ENCODE measurements around the gene ZNF687. TPM values are rescaled to one million over a fixed set of nuclear protein-coding genes. Genes with fewer than 3 reads are reported as not detected.

Gene ZNF687
- total RNA-seq, 2 donors from 2014 or later, result 27.5 to 28.4 TPM

- no peak for TF ChIP-seq CTCF (IDR thresholded peaks at IDR 0.05)
- Histone ChIP-seq H3K27ac (peak overlapping the region; percentile 89), H3K9me3 (no peaks in the 10 kb centered on the region), H3K4me3 (peak overlapping the region; percentile 92), H3K9ac (ENCODE audit: low read depth in 2 of 2, low read length in 2 of 2) (peak overlapping the region; percentile 82 to 87), H3K4me1 (no peaks in the 10 kb centered on the region), H3K27me3 (no peaks in the 10 kb centered on the region), H3K36me3 (no peaks in the 10 kb centered on the region)
- DNase-seq, result peak; percentile 64
- intact Hi-C loops (cut with DNase I), result no loop called here
These were observed 44.6 kb downstream of the ZNF687 start for GRCh38 chr1:151326619-151327222.

GRCh38 chr1:151327223-151327902, 45.3 kb downstream of the ZNF687 start, which contains the start of gene PI4KB:
PI4KB (minus strand) TSS chr1:151327416; CDS start chr1:151316481, 10,935 bp downstream.
- peak; percentile 97 for DNase-seq
- intact Hi-C loops (cut with DNase I), result no loop called here
- Histone ChIP-seq H3K36me3 (no peaks in the 10 kb centered on the region), H3K4me1 (no peaks in the 10 kb centered on the region), H3K4me3 (peak within 1 kb of the TSS; percentile 92), H3K27me3 (no peaks in the 10 kb centered on the region), H3K9ac (ENCODE audit: low read depth in 2 of 2, low read length in 2 of 2) (peak within 1 kb of the TSS; percentile 82 to 87), H3K27ac (peak within 1 kb of the TSS; percentile 89), H3K9me3 (no peaks in the 10 kb centered on the region)
- TF ChIP-seq CTCF (IDR thresholded peaks at IDR 0.05), result no peak

GRCh38 chr1:151327903-151328674, 46.0 kb downstream of the ZNF687 start:
- H3K27ac ChIP-seq, result peak overlapping the region; percentile 89
- H3K27me3 ChIP-seq, result no peaks in the 10 kb centered on the region
- H3K4me1 ChIP-seq, result no peaks in the 10 kb centered on the region
- no peak for TF ChIP-seq CTCF (IDR thresholded peaks at IDR 0.05)
- intact Hi-C loops (cut with DNase I), result no loop called here
- peak; percentile 38 for DNase-seq
- peak overlapping the region; percentile 77 to 82 for H3K9ac ChIP-seq (ENCODE audit: low read depth in 2 of 2, low read length in 2 of 2)
- no peaks in the 10 kb centered on the region for H3K9me3 ChIP-seq
- no peaks in the 10 kb centered on the region for H3K36me3 ChIP-seq
- H3K4me3 ChIP-seq, result peak overlapping the region; percentile 92

GRCh38 chr1:151334822-151335221, 52.7 kb downstream of the ZNF687 start:
- Histone ChIP-seq H3K4me3 (no peak overlapping the region), H3K27ac (no peak overlapping the region), H3K9ac (ENCODE audit: low read depth in 2 of 2, low read length in 2 of 2) (no peak overlapping the region), H3K9me3 (no peaks in the 10 kb centered on the region), H3K4me1 (no peaks in the 10 kb centered on the region), H3K36me3 (no peaks in the 10 kb centered on the region), H3K27me3 (no peaks in the 10 kb centered on the region)
- no peak for DNase-seq
- no peak for TF ChIP-seq CTCF (IDR thresholded peaks at IDR 0.05)
- intact Hi-C loops (cut with DNase I), result no loop called here

GRCh38 chr1:151336556-151336955, 54.5 kb downstream of the ZNF687 start:
- intact Hi-C loops (cut with DNase I), result no loop called here
- no peaks in the 10 kb centered on the region for H3K27me3 ChIP-seq
- H3K9me3 ChIP-seq, result no peaks in the 10 kb centered on the region

More at GRCh38 chr1:151336556-151336955, 54.5 kb downstream of the ZNF687 start:
- Histone ChIP-seq H3K27ac (no peak overlapping the region), H3K9ac (ENCODE audit: low read depth in 2 of 2, low read length in 2 of 2) (no peak overlapping the region), H3K4me1 (no peaks in the 10 kb centered on the region), H3K4me3 (no peak overlapping the region), H3K36me3 (no peaks in the 10 kb centered on the region)
- no peak for TF ChIP-seq CTCF (IDR thresholded peaks at IDR 0.05)
- no peak for DNase-seq

Data from colonic mucosa (tissue), 4 donors.